ENCODE results near the gene COBL. TPM values are rescaled to one million over a fixed set of nuclear protein-coding genes. Genes with fewer than 3 reads are reported as not detected.

Gene COBL
- total RNA-seq, 1 donor = not detected

GRCh38 chr7:51141451-51142003 lies 175.1 kb downstream of the COBL start:
- peak; percentile 86 for TF ChIP-seq CTCF (IDR thresholded peaks at IDR 0.05; ENCODE audit: insufficient read depth, low read length)

GRCh38 chr7:51140199-51141164 lies 176.1 kb downstream of the COBL start:
- no peak overlapping the region for H3K4me3 ChIP-seq (ENCODE audit: low read depth, low read length)
- DNase-seq (ENCODE audit: low read depth) = no peak
- TF ChIP-seq CTCF (IDR thresholded peaks at IDR 0.05; ENCODE audit: insufficient read depth, low read length) = no peak

More at GRCh38 chr7:51141451-51142003, 175.1 kb downstream of the COBL start:
- no peak overlapping the region for H3K4me3 ChIP-seq (ENCODE audit: low read depth, low read length)
- DNase-seq (ENCODE audit: low read depth) = peak; percentile 73

- no peak overlapping the region for H3K4me3 ChIP-seq (ENCODE audit: low read depth, low read length)
- peak; percentile 50 for DNase-seq (ENCODE audit: low read depth)
- TF ChIP-seq CTCF (IDR thresholded peaks at IDR 0.05; ENCODE audit: insufficient read depth, low read length) = no peak
These were observed 176.8 kb downstream of the COBL start for GRCh38 chr7:51139796-51140195.

- DNase-seq (ENCODE audit: low read depth) = no peak
- no peak overlapping the region for H3K4me3 ChIP-seq (ENCODE audit: low read depth, low read length)
- TF ChIP-seq CTCF (IDR thresholded peaks at IDR 0.05; ENCODE audit: insufficient read depth, low read length) = no peak
These were observed 178.2 kb downstream of the COBL start for GRCh38 chr7:51138123-51139085.

GRCh38 chr7:51135576-51135975 lies 181.0 kb downstream of the COBL start:
- DNase-seq (ENCODE audit: low read depth) = no peak
- no peak for TF ChIP-seq CTCF (IDR thresholded peaks at IDR 0.05; ENCODE audit: insufficient read depth, low read length)
- H3K4me3 ChIP-seq (ENCODE audit: low read depth, low read length) = no peak overlapping the region

GRCh38 chr7:51134013-51134441 lies 182.6 kb downstream of the COBL start:
- no peak for TF ChIP-seq CTCF (IDR thresholded peaks at IDR 0.05; ENCODE audit: insufficient read depth, low read length)
- DNase-seq (ENCODE audit: low read depth) = peak; percentile 75
- H3K4me3 ChIP-seq (ENCODE audit: low read depth, low read length) = no peak overlapping the region
